Measurements from ENCODE around the gene SKI.
"Not testable (repeated sequence)": the region's sequence is repeated elsewhere in the genome, so short reads cannot be mapped to it uniquely, and the experiment has no call there.

The SKI gene

DNA sequence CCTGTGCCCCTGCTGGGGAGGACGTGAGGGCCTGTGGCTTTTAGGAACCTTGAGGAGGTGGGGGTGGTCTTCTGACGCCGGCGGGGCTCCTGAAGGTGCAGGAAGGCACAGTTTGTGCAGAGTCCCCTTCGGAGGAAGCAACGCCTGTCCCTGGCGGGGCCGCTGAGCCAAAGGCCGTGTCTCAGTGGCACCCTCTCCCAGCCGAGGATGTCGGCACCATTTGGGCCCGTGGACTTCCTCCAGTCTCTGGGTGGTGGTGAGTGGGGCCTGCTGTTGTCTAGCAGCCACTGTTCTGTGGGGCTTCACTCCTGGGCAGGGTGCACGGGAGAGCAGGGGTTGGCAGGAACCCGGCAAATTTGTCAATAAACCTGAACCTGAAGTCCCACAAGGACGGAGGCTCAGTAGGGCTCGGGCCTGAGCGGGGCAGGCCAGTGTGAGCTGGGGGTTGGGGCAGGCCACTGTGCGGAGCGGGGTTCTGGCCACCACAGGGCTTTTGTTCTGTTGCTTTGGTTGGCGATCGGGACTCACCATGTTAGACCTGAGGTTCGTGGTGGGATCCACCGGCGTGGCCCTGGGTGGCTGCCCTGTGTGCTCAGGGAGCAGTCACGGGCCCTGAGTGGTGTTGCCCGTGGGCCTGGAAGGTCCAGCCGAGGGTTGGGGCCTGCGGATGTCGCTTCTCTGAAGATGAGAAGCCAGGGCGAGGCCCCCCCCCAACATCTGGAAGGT lies 64.8 kb downstream of the SKI start:
- no peak for DNase-seq (ENCODE audit: low spot score)

- peak; percentile 64 for DNase-seq (ENCODE audit: low spot score)
Observed at GRCh38 chr1:2294033-2294724, 66.1 kb downstream of the SKI start.

DNA sequence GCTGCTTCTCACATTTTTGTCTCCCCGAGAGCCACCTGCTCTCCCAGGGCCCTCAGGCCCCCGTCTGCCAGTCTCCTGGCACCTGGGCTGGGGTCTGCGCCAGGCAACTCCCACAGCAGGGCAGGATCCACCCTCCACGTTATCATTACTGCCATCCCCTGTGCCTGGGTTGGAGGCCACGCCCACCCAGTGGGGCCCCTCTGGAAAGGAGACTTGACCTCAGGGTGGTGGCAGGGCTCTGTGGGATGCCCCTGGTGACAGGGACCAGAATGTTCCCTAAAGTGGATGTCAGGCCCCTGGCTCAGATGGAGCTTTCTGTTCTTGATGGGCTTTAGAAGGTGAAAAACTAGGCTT lies 66.6 kb downstream of the SKI start:
- no peak for DNase-seq (ENCODE audit: low spot score)

- DNase-seq (ENCODE audit: low spot score): no peak
Observed at GRCh38 chr1:2295526-2295925, 67.4 kb downstream of the SKI start.

GRCh38 chr1:2296211-2296610 lies 68.1 kb downstream of the SKI start:
- DNase-seq (ENCODE audit: low spot score): not testable (repeated sequence)

- DNase-seq (ENCODE audit: low spot score): no peak
Observed at GRCh38 chr1:2296614-2297013, 68.5 kb downstream of the SKI start.

- no peak for DNase-seq (ENCODE audit: low spot score)
Observed at GRCh38 chr1:2297246-2298011, 69.3 kb downstream of the SKI start.

- DNase-seq (ENCODE audit: low spot score): no peak
Observed at GRCh38 chr1:2298685-2299084, 70.6 kb downstream of the SKI start.

DNA sequence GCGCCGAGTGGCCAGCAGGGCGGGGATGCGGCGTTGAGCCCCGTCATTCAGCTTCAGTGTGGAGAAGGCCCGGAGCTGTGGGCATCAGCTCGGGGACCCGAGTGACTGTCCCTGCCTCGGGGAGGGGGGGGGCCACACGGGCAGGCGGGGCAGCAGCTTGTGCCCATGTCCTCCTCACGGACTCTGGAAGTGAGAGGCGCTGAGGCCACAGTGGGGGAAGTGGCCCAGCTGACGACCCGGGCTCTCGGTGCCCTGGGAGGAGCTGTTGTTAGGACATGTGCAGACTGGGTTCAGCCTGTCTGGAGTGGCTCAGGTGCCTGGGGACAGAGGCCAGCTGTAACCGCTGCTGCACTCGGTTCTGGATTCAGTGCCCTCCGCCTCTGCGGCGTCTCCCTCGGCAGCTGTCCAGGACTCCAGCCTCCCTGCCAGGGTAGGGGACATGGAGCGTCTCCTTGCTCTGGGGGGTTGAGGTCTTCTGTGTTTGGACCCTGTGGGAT lies 71.1 kb downstream of the SKI start:
- no peak for DNase-seq (ENCODE audit: low spot score)

DNA sequence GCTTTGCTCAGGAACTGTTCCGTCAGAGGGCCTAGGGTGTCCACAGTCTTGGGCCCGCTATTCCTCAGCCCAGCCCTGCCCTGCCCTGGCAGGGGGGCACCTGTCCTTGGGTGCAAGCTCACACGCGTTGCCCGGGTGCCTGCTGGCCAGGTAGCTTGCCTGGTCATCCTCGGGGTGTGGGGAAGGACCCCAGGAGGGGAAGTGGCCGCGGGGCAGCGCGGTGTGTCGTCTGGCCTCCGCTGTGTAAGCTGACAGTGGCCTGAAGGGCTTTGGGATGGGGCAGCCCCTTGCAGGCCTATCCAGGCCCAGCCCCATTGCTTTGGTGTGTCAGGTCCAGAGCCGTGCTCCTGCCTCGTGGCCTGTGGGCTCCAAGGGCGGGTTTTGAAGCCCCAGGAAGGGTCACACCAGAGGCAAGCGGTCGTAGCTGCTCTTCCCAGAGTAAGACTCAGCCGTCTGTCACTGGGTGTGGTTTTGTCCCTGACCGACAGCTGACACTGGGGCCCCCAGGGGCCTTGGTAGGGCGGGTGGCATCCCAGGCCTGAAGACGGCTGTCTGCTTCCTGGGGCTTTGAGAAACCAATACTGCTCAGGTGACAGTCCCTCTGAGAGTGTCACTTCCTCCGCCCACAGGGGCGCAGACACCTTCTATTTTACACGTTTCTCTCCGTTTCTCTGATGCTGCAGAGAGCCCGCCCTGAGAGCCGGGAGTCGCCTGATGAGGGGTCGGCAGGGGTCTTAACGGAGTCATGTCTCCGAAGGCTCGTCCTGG lies 72.1 kb downstream of the SKI start:
- DNase-seq (ENCODE audit: low spot score): no peak

GRCh38 chr1:2300851-2301606 lies 72.9 kb downstream of the SKI start:
- peak; percentile 72 for DNase-seq (ENCODE audit: low spot score)

DNA sequence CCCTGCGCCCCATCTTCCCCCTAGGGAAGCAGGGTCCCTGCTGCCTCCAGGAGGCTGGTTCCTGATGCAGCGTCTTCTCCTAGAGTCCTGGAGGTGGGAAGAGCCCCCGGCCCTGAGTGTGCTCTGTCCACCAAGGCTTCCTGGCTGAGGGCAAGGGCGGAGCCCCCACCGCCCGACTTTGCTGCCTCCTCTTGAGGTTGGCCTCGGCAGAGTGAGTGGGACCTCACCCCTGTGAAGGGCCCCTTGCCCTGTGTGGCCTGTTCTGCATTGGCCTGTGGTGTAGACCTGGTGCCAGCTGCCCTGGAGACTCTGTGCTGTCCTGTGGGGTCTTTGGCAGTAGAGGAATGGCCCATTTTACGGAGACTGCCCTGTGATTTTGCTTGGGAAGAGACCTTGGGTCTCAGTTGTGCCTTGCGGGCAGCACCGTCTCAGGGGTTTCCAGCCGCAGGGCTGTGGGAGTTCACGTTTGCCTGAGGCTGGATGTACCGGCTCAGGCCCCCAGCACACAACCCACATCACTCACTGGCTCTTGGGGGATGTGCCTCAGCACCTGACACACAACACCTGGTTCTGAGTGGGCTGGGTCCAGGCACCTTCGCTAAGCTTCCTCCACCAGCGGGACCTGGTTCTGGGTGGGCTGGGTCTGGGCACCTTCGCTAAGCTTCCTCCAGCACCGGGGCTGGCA lies 73.6 kb downstream of the SKI start:
- DNase-seq (ENCODE audit: low spot score): no peak

- no peak for DNase-seq (ENCODE audit: low spot score)
Observed at GRCh38 chr1:2302292-2302925, 74.3 kb downstream of the SKI start.

- no peak for DNase-seq (ENCODE audit: low spot score)
Observed at GRCh38 chr1:2303016-2303775, 75.1 kb downstream of the SKI start.

- no peak for DNase-seq (ENCODE audit: low spot score)
Observed at GRCh38 chr1:2303781-2304180, 75.7 kb downstream of the SKI start.

GRCh38 chr1:2304282-2304681 lies 76.2 kb downstream of the SKI start:
- DNase-seq (ENCODE audit: low spot score): no peak

GRCh38 chr1:2304921-2305681 lies 77.0 kb downstream of the SKI start:
- DNase-seq (ENCODE audit: low spot score): no peak

- no peak for DNase-seq (ENCODE audit: low spot score)
Observed at GRCh38 chr1:2306151-2306978, 78.2 kb downstream of the SKI start.
